ENCODE data around the gene CYLD. TPM values are rescaled to one million over a fixed set of nuclear protein-coding genes. Genes with fewer than 3 reads are reported as not detected.
A peak's percentile ranks its signal among the peaks of the same experiment; 100 is the strongest.

CYLD gene
- total RNA-seq, 1 experiment from 2014 or later, result 11.9 TPM

DNA sequence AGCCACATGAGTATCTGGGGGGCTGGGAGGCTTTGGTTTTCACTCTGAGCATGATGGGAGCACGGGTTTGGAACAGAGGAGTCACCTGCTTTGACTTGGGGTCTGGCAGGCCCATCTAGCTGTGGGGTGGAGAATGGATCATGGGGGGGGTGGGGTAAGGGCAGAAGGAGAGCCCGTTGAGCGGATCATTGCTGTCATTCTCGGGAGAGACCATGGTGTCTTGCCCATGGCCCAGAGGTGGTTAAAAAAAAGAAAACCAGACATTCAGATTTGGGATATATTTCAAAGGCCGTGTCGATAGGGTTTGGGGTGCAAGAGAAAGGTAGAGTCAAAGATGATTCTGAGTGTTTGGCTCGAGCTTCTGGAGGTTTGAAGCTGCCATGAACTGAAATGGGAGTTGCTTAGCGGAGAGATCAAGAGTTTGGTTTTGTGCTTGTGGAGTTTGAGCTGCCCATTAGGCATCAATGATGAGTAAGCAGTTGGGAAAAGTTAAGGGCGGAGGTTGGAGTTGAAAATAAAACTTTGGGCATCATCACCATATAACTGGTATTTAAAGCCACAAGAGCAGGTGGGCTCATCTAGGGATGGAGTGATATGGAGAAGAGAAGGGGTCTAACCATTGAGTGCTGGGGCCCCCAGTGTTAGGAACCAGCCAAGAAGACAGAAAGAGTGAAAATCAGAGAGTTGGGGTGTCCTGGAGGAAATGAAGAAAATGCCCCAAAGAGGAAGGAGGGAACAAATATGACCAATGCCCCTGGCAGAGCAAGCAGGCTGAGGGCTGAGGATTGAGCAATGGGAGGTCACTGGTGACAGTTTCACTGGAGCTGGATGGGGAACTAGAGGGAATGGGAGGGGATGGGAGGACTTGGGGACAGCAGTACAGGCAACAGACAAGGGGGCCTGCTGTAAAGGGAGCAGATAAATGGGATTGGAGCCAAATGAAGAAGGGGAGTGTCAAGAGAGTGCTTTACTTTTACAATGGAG is 46.6 kb upstream of the CYLD start:
- Histone ChIP-seq H3K9me3 (ENCODE audit: control insufficient read depth in 1 of 2, insufficient read depth in 1 of 2, low read depth in 1 of 2, low read length in 2 of 2) (no peaks in the 10 kb centered on the region), H3K4me3 (replicated peaks in 1 of 2; ENCODE audit: low read depth in 1 of 2, low read length in 2 of 2) (no peak overlapping the region), H3K4me1 (ENCODE audit: control insufficient read depth in 1 of 2, insufficient read depth in 2 of 2, low read length in 2 of 2) (peaks cover 18 to 34% of the 10 kb centered on the region in 2 experiments), H4K20me1 (ENCODE audit: insufficient read depth) (no peaks in the 10 kb centered on the region), H3K36me3 (ENCODE audit: control insufficient read depth in 1 of 2, insufficient read depth in 2 of 2, low read length in 2 of 2) (no peaks in the 10 kb centered on the region), H3K27ac (ENCODE audit: low read depth, low read length) (no peak overlapping the region), H3K9me2 (ENCODE audit: insufficient read depth) (no peaks in the 10 kb centered on the region), H3K79me2 (ENCODE audit: insufficient read depth, low read length) (no peaks in the 10 kb centered on the region), H3K4me2 (ENCODE audit: low read length) (peak overlapping the region; percentile 70), H2AFZ (ENCODE audit: low read depth, low read length, poor library complexity, severe bottlenecking) (no peak overlapping the region), H3K9ac (ENCODE audit: low read length) (no peak overlapping the region), H3K27me3 (ENCODE audit: insufficient read depth, low read length) (no peaks in the 10 kb centered on the region)
- TF ChIP-seq, protein P1, sequence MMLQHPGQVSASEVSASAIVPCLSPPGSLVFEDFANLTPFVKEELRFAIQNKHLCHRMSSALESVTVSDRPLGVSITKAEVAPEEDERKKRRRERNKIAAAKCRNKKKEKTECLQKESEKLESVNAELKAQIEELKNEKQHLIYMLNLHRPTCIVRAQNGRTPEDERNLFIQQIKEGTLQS (IDR thresholded peaks at IDR 0.05), result no peak
- TF ChIP-seq CEBPB (IDR thresholded peaks at IDR 0.05; ENCODE audit: low read depth) (no peak), JUND (IDR thresholded peaks at IDR 0.05) (no peak), SP1 (IDR thresholded peaks at IDR 0.05; ENCODE audit: low read depth) (no peak)
- TF ChIP-seq, protein P2, sequence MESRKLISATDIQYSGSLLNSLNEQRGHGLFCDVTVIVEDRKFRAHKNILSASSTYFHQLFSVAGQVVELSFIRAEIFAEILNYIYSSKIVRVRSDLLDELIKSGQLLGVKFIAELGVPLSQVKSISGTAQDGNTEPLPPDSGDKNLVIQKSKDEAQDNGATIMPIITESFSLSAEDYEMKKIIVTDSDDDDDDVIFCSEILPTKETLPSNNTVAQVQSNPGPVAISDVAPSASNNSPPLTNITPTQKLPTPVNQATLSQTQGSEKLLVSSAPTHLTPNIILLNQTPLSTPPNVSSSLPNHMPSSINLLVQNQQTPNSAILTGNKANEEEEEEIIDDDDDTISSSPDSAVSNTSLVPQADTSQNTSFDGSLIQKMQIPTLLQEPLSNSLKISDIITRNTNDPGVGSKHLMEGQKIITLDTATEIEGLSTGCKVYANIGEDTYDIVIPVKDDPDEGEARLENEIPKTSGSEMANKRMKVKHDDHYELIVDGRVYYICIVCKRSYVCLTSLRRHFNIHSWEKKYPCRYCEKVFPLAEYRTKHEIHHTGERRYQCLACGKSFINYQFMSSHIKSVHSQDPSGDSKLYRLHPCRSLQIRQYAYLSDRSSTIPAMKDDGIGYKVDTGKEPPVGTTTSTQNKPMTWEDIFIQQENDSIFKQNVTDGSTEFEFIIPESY (IDR thresholded peaks at IDR 0.05; ENCODE audit: extremely low read depth, insufficient replicate concordance, low read length), result no peak
- TF ChIP-seq, protein P3, sequence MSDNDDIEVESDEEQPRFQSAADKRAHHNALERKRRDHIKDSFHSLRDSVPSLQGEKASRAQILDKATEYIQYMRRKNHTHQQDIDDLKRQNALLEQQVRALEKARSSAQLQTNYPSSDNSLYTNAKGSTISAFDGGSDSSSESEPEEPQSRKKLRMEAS (IDR thresholded peaks at IDR 0.05), result no peak
- intact Hi-C loops (cut with micrococcal nuclease), result no loop called here
- ATAC-seq, result no peak
- TSS peak; percentile 37 for BruUV-seq (replicated peaks)
- RAD21 ChIA-PET (ENCODE audit: low non-redundant PET in 1 of 2, low total read pairs in 2 of 2, uncharacterized antibody in 2 of 2, unreplicated experiment in 2 of 2), result no interaction called here
- no peak for DNase-seq (ENCODE audit: low read depth, low spot score)
- CTCF ChIA-PET, result no interaction called here
- POLR2A ChIA-PET, result no interaction called here
